Esophagus squamous epithelium (tissue), 5 donors: ENCODE measurements around the gene SIX1. TPM values are rescaled to one million over a fixed set of nuclear protein-coding genes. Genes with fewer than 3 reads are reported as not detected.

Experiments used
- DNase-seq: peaks from one replicate; lab custom pipeline; 2025; lab: John Stamatoyannopoulos, UW
- H3K27ac ChIP-seq, 4 donors: fragments of 200-600 bp; sonication (generic); one replicate each; pipeline ENCODE4 v1.5.1; 2016 to 2019; ENCODE audit warnings: mild to moderate bottlenecking in 1 of 4
- H3K27me3 ChIP-seq, 4 donors: fragments of 200-600 bp; sonication (generic); 1 replicate in 3 of 4; 2 replicates in 1 of 4; pipeline versions ENCODE4 v1.5.1 to v1.6.0; 2017 to 2021; ENCODE audit warnings: antibody characterized with exemption in 1 of 4
- H3K36me3 ChIP-seq, 3 donors: fragments of 200-600 bp; sonication (generic); one replicate each; pipeline ENCODE4 v1.5.1; 2016 to 2019
- H3K4me1 ChIP-seq, 3 donors: fragments of 200-600 bp; sonication (generic); one replicate each; pipeline ENCODE4 v1.5.1; 2017 to 2019
- H3K4me3 ChIP-seq, 4 donors: fragments of 200-600 bp; sonication (generic); 1 replicate in 3 of 4; 2 replicates in 1 of 4; pipeline ENCODE4 v1.5.1; 2016 to 2019; ENCODE audit warnings: mild to moderate bottlenecking in 2 of 4, moderate library complexity in 1 of 4
- H3K9me3 ChIP-seq, 3 donors: fragments of 200-600 bp; sonication (generic); one replicate each; pipeline ENCODE4 v1.5.1; 2016 to 2019
- POLR2A ChIP-seq, 4 donors: fragments of 450-650 bp; IDR thresholded peaks; one replicate each; pipeline ENCODE4 v1.6.1; 2017; ENCODE audit warnings: antibody characterized with exemption in 4 of 4, mild to moderate bottlenecking in 4 of 4, moderate library complexity in 3 of 4
- WGBS, 2 donors: methylation state at CpG; one replicate each; pipeline ENCODE4 v1.1.5; 2018; 5-methylcytosine and 5-hydroxymethylcytosine counted together
- intact Hi-C: fragments of 100-400 bp; cut with DNase I; formaldehyde crosslinking; loops from one replicate; pipeline ENCODE4 v1.15.0; 2022
- total RNA-seq, 4 donors: library from RNA; depleted of rRNA; stranded (reverse); fragments of >200 nt; gene quantifications; one replicate each; pipeline ENCODE4 v1.1.0, GENCODE V29; 2016
- TF ChIP-seq, protein P1 (sequence below), 6 experiments: fragments of 450-650 bp in 4 of 6; fragments of 200-600 bp in 2 of 6; sonication (generic) in 2 of 6; IDR thresholded peaks; one replicate each; pipeline ENCODE4 v1.5.1; 2016 to 2019; ENCODE audit warnings: antibody characterized with exemption in 6 of 6, mild to moderate bottlenecking in 4 of 6, moderate library complexity in 4 of 6
- donor health status: DM: yes; HTN: yes; CAD: no.

The SIX1 gene
- total RNA-seq, 4 donors from 2014 or later = 0.23 TPM; not detected in 3

DNA sequence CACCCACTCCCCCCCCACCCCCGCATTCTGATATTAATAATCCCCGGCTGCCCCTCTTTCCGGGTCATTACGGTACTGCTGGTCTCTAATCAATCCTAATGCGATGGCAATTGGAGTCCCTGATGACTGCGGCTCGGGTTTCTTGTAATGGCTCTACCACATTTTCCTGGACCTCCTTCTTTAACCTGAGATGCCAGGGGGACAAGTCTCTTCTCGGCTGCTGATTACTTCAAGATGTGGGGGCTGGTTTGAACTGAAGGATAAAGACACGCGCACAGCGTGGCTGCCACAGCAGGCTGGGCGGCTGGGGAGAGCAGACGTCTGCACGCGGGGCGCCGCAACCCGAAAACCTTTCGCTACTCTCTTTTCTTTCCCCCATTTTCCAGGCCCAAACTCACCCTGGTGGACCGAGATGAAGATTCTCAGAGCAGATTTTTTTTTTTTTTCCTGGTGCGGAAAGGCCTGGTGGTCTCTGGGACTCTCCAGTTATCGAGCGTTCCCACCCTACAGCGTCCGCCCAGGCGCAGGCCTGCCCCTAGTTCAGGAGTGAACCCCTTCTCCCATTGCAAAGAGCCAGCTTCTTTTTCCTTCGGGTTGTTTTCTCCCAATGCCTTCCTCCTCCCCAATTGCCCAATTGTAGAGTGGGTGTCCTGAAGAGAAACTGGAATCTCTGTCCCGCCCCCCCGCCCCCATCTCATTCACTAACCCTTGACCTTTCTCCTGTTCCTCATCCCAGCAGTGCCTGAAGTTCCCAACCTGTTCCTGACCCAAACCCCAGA, 6.0 kb upstream of the SIX1 start:
- DNase-seq = no peak
- peaks cover 12 to 100% (median 49%) of the 10 kb centered on the region in 4 donors for H3K27me3 ChIP-seq
- H3K4me3 ChIP-seq = peak overlapping the region in 1 of 4 donors; percentile 65
- H3K4me1 ChIP-seq = peaks cover 0 to 55% (median 18%) of the 10 kb centered on the region in 3 donors
- 41 to 44% methylated on average over 23 to 27 of the region's 29 CpGs for WGBS, 2 donors
- no peak for TF ChIP-seq POLR2A (IDR thresholded peaks at IDR 0.05)
- TF ChIP-seq, protein P1, sequence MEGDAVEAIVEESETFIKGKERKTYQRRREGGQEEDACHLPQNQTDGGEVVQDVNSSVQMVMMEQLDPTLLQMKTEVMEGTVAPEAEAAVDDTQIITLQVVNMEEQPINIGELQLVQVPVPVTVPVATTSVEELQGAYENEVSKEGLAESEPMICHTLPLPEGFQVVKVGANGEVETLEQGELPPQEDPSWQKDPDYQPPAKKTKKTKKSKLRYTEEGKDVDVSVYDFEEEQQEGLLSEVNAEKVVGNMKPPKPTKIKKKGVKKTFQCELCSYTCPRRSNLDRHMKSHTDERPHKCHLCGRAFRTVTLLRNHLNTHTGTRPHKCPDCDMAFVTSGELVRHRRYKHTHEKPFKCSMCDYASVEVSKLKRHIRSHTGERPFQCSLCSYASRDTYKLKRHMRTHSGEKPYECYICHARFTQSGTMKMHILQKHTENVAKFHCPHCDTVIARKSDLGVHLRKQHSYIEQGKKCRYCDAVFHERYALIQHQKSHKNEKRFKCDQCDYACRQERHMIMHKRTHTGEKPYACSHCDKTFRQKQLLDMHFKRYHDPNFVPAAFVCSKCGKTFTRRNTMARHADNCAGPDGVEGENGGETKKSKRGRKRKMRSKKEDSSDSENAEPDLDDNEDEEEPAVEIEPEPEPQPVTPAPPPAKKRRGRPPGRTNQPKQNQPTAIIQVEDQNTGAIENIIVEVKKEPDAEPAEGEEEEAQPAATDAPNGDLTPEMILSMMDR (IDR thresholded peaks at IDR 0.05) = no peak
- H3K36me3 ChIP-seq = no peaks in the 10 kb centered on the region
- H3K9me3 ChIP-seq = no peaks in the 10 kb centered on the region
- no peak overlapping the region for H3K27ac ChIP-seq
- intact Hi-C loops = no loop called here

DNA sequence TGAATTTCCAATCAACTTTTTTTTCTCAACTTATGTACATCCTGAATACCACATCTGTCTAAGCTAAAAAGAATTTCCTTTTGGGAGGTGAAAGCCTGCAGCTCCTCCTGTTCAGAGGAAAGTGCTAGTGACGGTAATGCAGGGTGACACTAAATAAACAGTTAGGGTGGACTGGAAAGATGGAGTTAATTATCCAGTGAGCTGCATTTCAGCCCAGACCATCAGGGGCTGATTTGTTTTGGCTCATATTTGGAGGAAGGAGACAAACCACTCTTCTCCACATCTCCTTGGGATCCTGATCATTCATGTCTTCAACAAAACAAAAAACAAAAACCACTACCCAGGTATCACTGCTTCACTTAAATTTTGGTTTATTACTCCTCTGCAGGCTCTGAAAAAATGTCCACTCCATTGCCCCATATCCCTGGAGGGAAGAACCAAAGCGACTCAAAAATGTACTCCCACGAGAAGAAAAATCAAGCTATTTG, 5.1 kb upstream of the SIX1 start:
- Histone ChIP-seq H3K27ac (no peak overlapping the region), H3K27me3 (peaks cover 19 to 100% (median 50%) of the 10 kb centered on the region in 4 donors), H3K4me3 (no peak overlapping the region), H3K9me3 (no peaks in the 10 kb centered on the region), H3K4me1 (peaks cover 3 to 65% (median 22%) of the 10 kb centered on the region in 3 donors), H3K36me3 (no peaks in the 10 kb centered on the region)
- DNase-seq = no peak
- intact Hi-C loops = no loop called here
- TF ChIP-seq POLR2A (IDR thresholded peaks at IDR 0.05) = no peak
- TF ChIP-seq, protein P1 (IDR thresholded peaks at IDR 0.05) = no peak
- 44 to 46% methylated on average over 3 of the region's 3 CpGs for WGBS, 2 donors

DNA sequence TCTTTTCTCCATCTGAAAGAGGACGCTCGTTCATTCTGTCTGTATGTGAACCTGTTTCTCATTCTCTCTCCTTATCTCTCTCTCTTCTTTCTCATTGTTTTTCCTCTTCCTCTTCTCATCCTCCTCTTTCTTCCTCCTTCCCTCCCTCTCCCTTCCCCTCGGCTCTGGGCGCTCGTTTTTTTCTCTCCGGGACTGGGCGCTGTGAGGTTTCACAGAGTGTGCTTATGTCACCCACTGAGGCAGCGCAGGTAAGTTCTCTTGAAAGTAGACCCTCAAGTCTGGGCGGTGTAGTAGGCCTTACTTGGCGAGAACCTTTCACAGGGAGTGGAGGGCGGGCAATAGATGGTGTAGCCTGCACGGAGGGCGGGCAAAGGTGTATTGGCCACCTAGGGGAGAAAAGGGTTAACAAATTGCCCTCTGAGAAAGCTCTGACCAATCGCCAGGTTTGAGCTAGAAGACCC, 4.5 kb upstream of the SIX1 start:
- Histone ChIP-seq H3K9me3 (no peaks in the 10 kb centered on the region), H3K36me3 (no peaks in the 10 kb centered on the region), H3K4me1 (peaks cover 9 to 71% (median 28%) of the 10 kb centered on the region in 3 donors), H3K27ac (no peak overlapping the region), H3K27me3 (peaks cover 26 to 100% (median 54%) of the 10 kb centered on the region in 4 donors), H3K4me3 (no peak overlapping the region)
- TF ChIP-seq POLR2A (IDR thresholded peaks at IDR 0.05) = no peak
- TF ChIP-seq, protein P1 (IDR thresholded peaks at IDR 0.05) = no peak
- WGBS, 2 donors = 11 to 16% methylated on average over 10 to 14 of the region's 14 CpGs
- intact Hi-C loops = no loop called here
- DNase-seq = no peak

DNA sequence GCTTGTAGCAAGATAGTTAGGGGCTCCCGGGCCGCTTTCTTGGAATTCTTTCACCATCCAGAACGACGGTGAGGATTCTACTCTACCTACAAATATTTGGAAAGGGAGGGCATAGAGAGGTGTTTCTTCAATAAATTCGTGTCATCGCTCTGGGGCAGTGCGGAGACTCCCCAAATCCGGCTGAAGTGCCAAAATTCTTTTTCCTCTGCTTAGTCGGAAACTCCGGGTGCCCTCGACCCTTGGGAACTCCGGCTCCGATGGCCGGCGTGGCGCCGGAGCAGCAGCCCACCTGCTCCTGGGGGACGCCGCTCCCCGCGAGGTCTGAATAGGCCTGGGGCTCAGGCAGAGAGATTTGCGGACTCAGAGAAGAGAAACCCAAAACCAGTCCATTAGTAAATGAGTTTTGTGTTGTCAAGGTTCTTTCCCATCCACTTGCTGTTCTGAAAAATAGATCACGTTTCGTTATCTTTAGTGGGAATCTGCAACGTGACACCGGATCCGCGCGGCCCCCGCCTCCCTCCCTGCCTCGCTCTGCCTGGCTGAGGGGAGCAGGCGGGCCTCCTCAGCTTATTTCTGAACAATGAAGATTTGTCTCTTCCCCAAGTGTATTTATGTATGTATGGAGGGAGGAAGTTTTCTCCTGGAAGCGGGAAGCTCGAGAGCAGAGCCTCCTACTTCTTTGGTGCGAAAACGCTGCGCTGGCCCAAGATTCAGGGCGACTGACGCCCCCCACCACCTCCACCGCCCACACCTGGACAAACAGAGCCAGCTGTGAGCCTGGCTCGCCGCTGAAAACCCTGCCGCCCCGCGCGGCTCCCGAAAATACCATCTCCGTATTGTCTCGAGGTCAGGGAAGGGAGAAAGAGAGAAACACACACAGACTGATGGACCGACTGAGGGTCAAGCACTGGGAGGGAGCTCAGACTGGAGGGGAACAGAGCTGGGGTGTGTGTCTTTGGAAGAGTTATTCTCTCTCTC, 3.7 kb upstream of the SIX1 start:
- intact Hi-C loops = no loop called here

More for the DNA sequence above, 3.7 kb upstream of the SIX1 start:
- Histone ChIP-seq H3K4me3 (peak overlapping the region in 1 of 4 donors; percentile 27), H3K27ac (no peak overlapping the region), H3K36me3 (no peaks in the 10 kb centered on the region), H3K9me3 (no peaks in the 10 kb centered on the region), H3K27me3 (peaks cover 34 to 100% (median 60%) of the 10 kb centered on the region in 4 donors), H3K4me1 (peaks cover 16 to 75% (median 35%) of the 10 kb centered on the region in 3 donors)
- TF ChIP-seq, protein P1 (IDR thresholded peaks at IDR 0.05) = no peak
- TF ChIP-seq POLR2A (IDR thresholded peaks at IDR 0.05) = no peak
- 11 to 23% methylated on average over 32 to 40 of the region's 50 CpGs for WGBS, 2 donors
- no peak for DNase-seq
